ENCODE results near the gene SIDT1.

Gene SIDT1

DNA sequence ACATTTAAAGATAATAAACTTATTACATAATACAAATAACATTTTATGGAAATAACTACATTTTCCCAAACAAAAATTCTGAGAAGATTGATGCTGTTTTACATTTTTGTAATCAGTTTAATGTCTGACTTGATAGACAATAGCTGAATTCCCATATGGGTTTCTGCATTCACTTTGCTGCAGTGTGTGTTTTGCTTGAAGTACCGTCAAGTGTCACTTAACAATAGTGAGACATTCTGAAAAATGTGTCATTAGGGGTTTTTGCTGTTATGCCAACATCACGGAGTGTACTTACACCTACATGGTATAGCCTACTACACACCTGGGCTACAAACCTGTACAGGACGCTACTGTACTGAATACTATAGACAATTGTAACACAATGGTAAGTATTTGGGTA is 106.6 kb downstream of the SIDT1 start:
- FAIRE-seq: no peak

DNA sequence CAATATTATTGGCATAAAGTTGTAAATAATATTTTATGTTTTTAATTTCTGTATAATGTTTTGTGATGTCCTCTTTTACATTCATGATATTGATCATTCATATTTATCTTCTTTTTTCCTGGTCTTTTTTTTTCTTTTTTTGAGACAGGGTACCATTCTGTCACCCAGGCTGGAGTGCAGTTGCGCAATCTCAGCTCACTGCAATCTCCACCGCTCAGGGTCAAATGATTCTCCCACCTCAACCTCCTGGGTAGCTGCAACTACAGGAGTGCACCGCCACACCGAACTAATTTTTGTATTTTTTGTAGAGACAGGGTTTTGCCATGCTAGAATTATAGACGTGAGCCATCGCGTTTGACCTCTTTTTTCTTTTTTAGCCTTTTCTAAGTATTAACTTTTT is 111.2 kb downstream of the SIDT1 start:
- no peak for FAIRE-seq

DNA sequence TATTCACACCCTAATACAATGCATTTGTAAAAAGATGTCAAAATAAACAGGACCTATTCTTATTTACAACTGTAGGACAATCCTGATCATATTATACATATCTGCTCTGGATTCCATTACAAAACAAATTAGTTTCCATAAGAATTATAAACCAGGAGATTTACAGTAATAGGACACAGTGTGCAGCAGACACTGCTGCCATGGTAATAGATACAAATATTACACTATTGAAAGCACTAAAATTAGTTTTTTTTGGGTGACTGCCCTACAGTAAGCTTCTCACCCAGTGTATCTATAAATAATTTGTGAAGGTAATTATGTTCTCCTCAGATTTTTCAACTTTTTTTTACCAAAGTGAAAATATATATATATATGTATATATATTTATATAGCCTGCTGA is 116.2 kb downstream of the SIDT1 start:
- no peak for FAIRE-seq

DNA sequence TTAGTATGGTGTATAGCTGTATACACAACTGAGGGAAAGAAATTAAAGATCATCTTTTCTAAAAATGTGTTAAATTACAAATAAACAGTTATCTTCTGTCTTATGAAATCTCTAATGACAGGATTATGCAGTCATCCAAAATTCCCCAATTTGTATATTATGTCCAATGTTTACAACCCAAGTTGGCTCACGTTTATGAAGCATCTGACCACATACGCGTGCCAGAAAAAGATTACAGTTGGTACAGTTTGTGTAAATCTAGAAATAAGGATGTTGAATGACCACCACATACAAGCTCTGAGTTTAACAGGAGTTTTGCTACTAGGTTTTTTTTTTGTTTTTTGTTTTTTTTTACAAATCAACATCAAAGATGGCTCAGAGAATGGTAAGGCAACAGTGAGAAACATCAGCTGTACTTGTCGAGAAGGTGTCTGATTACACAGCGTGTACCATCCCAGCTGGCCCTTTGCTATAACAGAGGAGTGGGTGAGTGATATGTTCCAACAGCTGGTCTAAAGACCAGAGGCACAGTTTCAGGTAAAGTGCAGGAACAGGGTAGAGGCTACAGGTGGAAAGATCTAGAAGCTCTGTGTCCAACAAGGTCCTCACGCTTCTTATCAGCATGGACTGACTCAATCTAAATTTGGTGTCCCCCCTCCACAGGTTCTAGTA is 117.0 kb downstream of the SIDT1 start:
- FAIRE-seq: no peak

DNA sequence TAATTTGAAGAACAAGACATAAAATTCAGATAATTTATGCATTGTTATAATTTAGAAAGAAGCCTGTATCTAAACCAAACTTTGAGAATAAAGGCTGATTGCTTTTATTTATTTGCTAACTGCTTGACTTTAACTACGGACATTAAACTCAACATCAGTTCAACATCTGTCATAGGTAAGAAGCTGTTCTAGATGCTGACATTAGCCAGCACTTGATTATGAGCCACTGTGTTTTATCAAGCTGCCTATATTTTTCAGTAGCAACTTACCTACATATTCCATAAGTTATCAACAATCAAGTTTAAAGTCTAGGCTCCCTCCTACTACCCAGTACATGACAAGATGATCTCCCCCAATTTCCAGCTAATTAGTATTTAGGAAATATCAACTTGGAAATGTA is 122.0 kb downstream of the SIDT1 start:
- no peak for FAIRE-seq

DNA sequence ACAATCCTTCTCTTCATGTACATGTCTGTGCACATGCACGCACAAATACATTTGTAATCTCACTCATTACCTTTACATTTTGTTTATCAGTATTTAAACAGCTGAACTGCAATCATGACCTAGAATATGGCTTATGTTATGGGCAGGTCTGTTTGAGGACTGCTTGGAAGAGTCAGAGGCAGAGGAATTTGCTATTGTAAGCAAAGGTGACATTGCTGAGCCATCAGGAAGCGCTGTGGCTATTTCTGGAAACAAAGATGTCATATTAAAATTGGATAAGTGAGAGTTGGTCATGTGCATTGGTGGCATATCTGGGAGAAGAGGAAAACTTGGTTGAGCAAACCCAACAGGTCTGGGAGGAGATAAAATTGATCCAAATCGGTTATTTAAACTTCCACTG is 122.5 kb downstream of the SIDT1 start:
- FAIRE-seq: no peak

DNA sequence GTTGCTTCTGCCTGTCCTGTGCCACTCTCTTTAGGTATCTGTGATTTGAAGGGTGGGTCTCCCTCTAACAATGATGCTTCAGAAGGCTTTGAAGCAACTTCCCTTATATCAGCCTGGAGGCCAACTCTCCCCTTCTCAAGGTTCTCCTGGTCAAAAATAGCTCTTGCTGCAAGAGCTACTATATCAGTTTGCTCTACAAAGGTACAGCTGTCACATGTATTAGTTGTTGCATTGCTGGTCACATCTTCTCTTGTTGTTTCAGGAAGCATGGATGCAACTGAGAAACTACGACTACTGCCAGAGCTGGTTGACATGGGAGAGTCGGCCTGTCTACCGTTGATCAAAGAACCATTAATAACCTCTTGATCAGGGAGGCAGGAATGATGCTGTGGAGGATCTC is 125.8 kb downstream of the SIDT1 start:
- FAIRE-seq: no peak

DNA sequence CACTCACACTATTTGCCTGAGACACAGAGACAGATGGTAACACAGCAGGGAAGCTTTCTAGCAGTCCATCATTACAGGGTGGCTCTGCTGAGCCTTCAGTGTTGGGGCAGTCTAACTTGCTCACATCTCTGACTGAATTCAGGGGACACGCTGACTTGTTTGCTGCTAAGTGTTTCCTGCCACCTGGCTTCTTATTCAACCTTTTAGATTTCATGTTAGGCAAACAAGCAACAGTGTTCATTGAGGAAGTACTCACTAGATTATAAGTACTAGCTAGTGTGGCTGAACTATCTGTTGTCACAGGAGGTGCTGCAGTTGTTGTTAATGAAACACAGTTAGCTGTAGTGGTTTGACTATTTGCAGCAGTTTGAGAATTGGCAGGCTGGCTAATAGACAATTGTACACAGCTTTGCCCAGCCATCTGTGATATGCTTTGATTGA is 126.8 kb downstream of the SIDT1 start:
- no peak for FAIRE-seq

DNA sequence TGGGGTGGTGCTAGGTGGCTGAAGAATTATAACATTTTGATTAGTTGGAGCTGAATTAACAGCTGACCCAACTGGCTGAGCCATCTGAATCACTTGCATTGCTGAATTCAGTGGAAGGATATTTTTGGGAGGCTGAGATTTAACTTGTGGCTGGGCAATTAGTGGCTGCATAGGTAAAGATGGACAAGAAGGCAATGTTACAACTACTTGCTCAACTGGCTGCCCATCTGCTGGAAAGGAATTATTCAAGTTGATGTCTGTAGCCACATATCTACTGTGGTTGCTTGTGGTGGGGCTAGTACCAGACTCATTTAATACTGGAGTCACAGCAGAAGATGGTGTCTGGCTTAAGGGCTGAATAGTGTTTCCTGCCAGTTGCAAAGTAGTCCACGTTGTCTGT is 127.6 kb downstream of the SIDT1 start:
- FAIRE-seq: no peak

DNA sequence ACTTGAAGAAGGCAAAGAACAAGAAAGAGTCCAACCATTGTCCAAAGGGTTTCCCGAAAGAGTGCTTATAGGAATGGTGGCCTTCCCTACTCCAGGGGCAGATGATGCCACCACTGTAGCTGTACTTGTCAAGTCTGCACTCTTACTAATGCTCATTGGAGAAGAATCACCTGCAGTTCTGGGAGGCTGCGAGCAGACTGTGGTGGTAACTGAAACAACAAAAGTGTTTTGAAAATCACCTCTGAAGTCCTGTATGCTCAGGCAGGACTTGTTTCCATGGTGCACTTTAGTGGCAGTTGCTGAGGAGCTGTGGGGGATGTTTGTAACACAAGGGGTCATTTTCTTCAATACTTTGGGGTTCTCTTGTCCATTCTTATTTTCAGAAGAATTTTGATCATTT is 128.1 kb downstream of the SIDT1 start:
- FAIRE-seq: no peak

DNA sequence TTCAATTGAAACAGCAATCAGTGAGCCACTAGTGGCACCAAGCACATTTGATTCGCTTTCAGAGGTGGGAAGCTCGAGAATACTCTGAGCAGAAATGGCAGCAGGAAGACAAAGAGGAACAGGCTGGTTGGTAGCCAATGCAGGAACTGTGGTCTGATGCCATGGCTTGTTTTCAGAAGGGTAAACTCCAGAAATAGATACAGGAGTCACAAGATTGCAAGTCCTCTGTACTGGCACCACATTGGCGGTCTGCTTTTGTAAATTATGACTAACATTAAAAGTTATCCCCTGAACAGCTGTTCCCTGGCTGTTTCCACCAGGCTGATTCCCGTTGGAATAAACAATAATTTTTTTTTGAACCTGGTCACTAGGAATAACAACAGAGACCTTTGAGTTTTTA is 128.5 kb downstream of the SIDT1 start:
- FAIRE-seq: no peak

DNA sequence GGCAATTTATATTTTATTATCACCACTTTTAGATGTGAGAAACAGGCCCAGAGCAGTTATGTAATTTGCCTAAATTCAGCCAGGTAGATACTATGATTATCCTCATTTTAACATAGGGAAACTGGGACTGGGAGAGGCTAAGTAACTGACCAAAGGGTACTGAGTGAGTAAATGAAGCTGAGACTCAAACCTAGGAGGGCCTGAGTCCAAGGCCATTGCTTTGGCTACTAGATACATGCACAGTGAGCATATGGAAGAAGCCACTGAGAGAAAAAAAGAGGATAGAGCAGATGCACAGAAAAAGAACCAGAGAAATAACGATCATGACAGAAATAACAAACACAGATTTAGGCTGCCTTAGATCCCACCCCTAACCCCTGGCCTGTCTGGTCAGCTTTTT is 130.5 kb downstream of the SIDT1 start:
- FAIRE-seq: no peak

DNA sequence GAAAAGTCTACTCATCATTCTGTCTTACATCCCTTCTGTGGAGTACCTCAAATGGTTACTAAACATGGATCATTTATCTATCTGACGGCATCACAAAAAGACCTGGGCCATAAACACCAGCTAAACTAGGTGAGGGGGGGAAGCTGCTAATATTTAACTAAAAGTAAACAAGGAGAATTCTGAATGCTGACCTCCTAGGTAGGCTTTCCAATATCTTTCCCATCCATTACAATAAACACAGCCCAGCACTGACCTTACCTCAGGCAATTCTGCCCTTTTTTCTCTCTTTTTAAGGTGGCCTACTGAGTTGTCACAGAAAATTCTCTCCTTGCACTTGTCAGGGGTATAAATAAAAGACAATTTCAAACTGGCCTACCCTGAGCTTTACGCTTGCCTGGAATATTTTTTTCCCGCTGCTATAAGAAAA is 131.0 kb downstream of the SIDT1 start:
- FAIRE-seq: no peak

DNA sequence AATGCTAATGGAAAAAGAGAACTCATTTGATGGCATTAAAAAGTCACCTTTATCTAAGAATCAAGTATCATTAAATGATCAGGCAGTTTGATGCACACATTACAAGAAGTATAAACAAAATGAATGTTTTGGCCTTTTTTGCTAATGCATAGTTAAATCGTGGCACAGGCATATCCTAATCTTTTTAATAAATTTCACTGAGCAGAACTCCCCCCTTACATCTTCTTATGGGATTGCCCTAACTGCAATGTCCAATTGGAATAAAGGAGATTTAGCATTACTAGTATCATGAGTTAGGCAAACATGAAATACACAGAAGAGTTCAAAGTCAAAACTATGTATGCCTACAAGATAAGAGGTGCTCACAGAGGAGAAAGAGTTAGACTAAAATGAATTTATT is 131.4 kb downstream of the SIDT1 start:
- FAIRE-seq: no peak

DNA sequence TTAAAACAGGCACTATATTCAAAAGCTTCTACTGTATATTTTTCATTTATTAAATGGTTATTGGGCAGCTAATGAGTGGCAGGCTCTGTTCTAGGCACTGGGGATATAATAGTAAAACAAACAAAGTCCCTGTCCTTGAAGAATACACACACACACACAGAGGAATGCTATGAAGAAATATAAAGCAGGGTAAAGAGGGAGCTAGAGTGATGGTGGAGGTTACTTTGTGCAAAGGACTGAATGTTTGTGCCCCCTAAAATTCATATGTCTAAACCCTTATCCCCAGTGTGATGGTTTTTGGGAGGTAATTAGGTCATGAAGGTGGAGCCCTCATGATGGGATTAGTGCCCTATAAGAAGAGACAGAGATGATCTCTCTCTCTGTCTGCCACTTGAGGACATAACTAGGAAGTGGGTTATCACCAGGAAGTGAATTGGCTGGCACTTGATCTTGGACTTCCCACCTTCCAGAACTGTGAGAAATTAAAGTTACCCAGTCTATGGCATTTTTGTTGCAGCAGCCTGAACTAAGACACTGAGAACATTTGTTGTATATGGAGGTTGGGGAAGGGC is 132.3 kb downstream of the SIDT1 start:
- FAIRE-seq: no peak

DNA sequence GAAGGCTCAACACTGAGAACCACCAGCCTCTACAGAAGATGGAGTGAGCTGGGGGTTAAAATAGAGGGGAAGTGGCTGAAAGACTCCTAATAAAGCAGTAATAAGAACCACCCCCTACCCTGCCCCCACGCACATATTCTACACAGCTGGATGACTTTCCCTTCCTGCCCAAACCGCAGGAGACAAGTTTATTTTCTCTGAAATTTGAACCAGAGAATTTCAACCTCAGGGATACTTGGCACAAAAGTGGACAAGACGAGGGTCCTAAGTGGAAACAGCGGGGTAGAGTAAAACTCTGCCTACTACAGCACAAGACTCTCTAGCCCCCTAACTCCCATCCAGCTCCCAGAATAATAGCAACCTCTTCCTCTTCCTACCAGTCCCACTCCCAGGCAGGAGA is 135.7 kb downstream of the SIDT1 start:
- FAIRE-seq: no peak

DNA sequence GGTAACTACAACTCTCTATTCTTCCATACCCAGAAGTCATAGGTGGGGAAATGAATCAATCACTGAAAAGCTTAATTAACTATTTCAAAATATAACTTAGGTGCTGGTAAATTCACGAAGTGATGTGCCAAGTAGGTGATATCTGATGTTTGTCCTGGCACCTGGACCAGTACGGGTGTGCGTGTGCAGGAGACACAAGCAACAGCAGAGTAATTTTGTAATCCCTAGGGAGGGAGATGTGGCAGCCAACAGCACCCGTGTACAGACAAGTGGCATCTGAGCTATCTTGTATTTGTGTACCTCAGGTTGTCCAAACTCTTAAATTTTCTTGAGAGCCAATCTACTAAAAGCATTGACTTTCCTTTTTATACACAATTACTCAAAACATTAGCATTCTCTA is 141.2 kb downstream of the SIDT1 start:
- FAIRE-seq: no peak

DNA sequence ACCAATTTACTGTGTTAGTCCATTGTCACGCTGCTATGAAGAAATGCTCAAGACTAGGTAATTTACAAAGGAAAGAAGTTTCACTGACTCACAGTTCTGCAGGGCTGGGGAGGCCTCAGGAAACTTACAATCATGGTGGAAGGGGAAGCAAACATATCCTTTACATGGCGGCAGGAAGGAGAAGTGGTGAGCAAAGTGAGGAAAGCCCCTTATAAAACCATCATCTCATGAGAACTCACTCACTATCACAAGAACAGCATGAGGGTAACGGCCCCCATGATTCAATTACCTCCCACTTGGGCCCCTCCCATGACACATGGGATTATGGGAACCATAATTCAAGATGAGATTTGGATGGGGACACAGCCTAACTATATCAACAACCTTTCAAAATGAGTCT is 143.9 kb downstream of the SIDT1 start:
- FAIRE-seq: no peak

DNA sequence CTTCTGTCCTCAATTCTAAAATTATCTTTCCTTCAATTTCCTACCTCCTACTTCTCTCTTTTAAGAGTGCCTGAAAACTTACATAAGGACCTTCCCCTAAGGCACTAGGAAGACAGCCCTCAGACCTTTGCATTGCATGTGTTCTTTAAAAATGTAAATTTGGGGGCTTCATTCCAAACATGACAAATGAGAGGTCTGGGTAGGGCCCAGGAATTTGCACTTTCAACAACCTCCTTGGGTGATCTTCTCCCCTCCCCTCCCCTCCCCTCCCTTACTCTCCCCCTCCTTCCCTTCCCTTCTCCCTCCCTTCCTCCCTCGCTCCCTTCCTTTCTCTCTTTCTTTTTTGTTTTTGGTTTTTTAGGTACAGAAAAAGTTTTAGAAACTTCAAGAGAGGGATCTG is 145.4 kb downstream of the SIDT1 start:
- FAIRE-seq: no peak

DNA sequence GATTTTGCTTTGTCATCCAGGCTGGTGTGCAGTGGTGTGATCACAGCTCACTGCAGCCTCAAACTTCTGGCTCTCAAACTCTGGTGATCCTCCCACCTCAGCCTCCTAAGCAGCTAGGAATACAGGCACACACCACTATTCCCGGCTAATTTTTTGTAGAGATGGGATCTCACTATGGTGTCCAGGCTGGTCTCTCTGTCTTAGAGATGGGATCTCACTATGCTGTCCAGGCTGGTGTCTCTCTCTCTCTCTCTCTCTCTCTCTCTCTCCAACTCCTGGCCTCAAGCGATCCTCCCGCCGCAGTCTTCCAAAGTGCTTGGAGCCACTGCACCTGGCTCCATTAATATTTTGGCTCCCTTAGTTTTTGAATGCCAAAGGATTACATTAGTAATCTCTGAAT is 146.4 kb downstream of the SIDT1 start:
- FAIRE-seq: no peak

Data from G401.6 (cell line).